Measurements from ENCODE around the gene TFIP11.

- TF ChIP-seq CTCF (IDR thresholded peaks at IDR 0.05) (no peak), EZH2 (IDR thresholded peaks at IDR 0.05) (no peak)
These were observed 46.1 kb downstream of the TFIP11 start for GRCh38 chr22:26466196-26466595.
